AG04449 (cell line): ENCODE data around the gene UNC119.

Experiments
- CTCF ChIA-PET: fragments of 350-600 bp; formaldehyde crosslinking; extraction: SDS; loops from one replicate; lab custom pipeline; 2021; ENCODE audit warnings: antibody characterized with exemption; lab: Yijun Ruan, JAX
- POLR2A ChIA-PET: fragments of 400-600, 350-600 bp; formaldehyde crosslinking; extraction: SDS; loops from one replicate; lab custom pipeline; 2020; ENCODE audit warnings: antibody characterized with exemption, inconsistent platforms; lab: Yijun Ruan, JAX
- DNase-seq: peaks from one replicate; pipeline ENCODE4 v3.0.0-alpha.2; 2010; ENCODE audit warnings: low read depth, low spot score
- H3K4me3 ChIP-seq: 2 replicates; pipeline ENCODE4 v1.5.1; 2011; ENCODE audit warnings: low read depth, mild to moderate bottlenecking, control low read depth, low read length
- CTCF ChIP-seq: IDR thresholded peaks from one replicate; pipeline ENCODE4 v1.5.1; 2011; ENCODE audit warnings: mild to moderate bottlenecking, moderate library complexity, low read length, control low read depth, inconsistent platforms; ENCODE audit not compliant: insufficient read depth; ENCODE audit errors: missing control alignments

Gene UNC119

GRCh38 chr17:28573966-28574480, 21.6 kb upstream of the UNC119 start:
- DNase-seq: no peak
- no peak for TF ChIP-seq CTCF
- POLR2A ChIA-PET: no interaction called here
- CTCF ChIA-PET: no interaction called here
- no peak overlapping the region for H3K4me3 ChIP-seq

- no peak for TF ChIP-seq CTCF
- H3K4me3 ChIP-seq: no peak overlapping the region
- no peak for DNase-seq
- ChIA-PET POLR2A (no interaction called here), CTCF (interaction anchor here (5.8 kb wide), 1 partner anchor 25 kb away, joined by 38 read pairs; no protein-coding TSS in a partner anchor)
These were observed 21.1 kb upstream of the UNC119 start for GRCh38 chr17:28573521-28573920.

GRCh38 chr17:28573040-28573380, 20.6 kb upstream of the UNC119 start:
- H3K4me3 ChIP-seq: no peak overlapping the region
- ChIA-PET POLR2A (no interaction called here), CTCF (interaction anchor here (5.8 kb wide), 1 partner anchor 24 kb away, joined by 38 read pairs; no protein-coding TSS in a partner anchor)
- no peak for DNase-seq
- TF ChIP-seq CTCF: no peak

GRCh38 chr17:28572259-28573039, 20.0 kb upstream of the UNC119 start:
- POLR2A ChIA-PET: interaction anchor here (1.2 kb wide), 1 partner anchor 21 kb away, joined by 6 read pairs; no protein-coding TSS in a partner anchor
- DNase-seq: no peak
- CTCF ChIA-PET: interaction anchor here (1.3 to 5.8 kb wide), 6 partner anchors 9 to 40 kb away, joined by 3 to 38 read pairs (median 4); no protein-coding TSS in a partner anchor

GRCh38 chr17:28571361-28572122, 19.1 kb upstream of the UNC119 start, which contains the start of gene PIGS:
TSS of gene PIGS (minus strand) at chr17:28571524. CDS start at chr17:28571496, 28 bp downstream.
- POLR2A ChIA-PET: interaction anchor here (0.8 to 1.3 kb wide), 5 partner anchors 19 to 39 kb away, joined by 3 to 6 read pairs (median 4); partner anchors contain the start of gene UNC119
- DNase-seq: peak; percentile 45
- no peak for TF ChIP-seq CTCF
- H3K4me3 ChIP-seq: peak within 1 kb of the TSS; percentile 88
- CTCF ChIA-PET: interaction anchor here (1.1 to 5.8 kb wide), 7 partner anchors 9 to 75 kb away, joined by 3 to 38 read pairs (median 3); no protein-coding TSS in a partner anchor

More at GRCh38 chr17:28572259-28573039, 20.0 kb upstream of the UNC119 start:
- peak overlapping the region; percentile 88 for H3K4me3 ChIP-seq
- TF ChIP-seq CTCF: no peak
